HG03432 (cell line): ENCODE measurements around the gene LBHD1.
A peak's percentile ranks its signal among the peaks of the same experiment; 100 is the strongest.
"Not testable (repeated sequence)": the region's sequence is repeated elsewhere in the genome, so short reads cannot be mapped to it uniquely, and the experiment has no call there.

ENCODE experiments used
- ATAC-seq: cut with Tn5 transposase; IDR thresholded peaks from one replicate; pipeline ENCODE4 v1.9.1; 2021; ENCODE audit warnings: mild to moderate bottlenecking, moderate library complexity; ENCODE audit not compliant: unreplicated experiment

Gene LBHD1

GRCh38 chr11:62621567-62622470 is 50.2 kb downstream of the LBHD1 start, which contains the start of gene B3GAT3:
TSS of gene B3GAT3 (minus strand) at chr11:62621986. CDS start at chr11:62621947, 39 bp downstream.
- peak; percentile 96 for ATAC-seq

GRCh38 chr11:62621027-62621566 is 51.0 kb downstream of the LBHD1 start:
- ATAC-seq: no peak

GRCh38 chr11:62616957-62617356 is 55.1 kb downstream of the LBHD1 start:
- ATAC-seq: not testable (repeated sequence)

- ATAC-seq: no peak
These were observed 56.5 kb downstream of the LBHD1 start for GRCh38 chr11:62615521-62615920.

- no peak for ATAC-seq
These were observed 57.8 kb downstream of the LBHD1 start for GRCh38 chr11:62614275-62614674.

- no peak for ATAC-seq
These were observed 58.7 kb downstream of the LBHD1 start for GRCh38 chr11:62613291-62613778.
